ENCODE results near the gene TTC19.

GRCh38 chr17:16046966-16047365 is 47.3 kb downstream of the TTC19 start:
- TF ChIP-seq YY1 (IDR thresholded peaks at IDR 0.05; ENCODE audit: low read depth) = no peak
- TF ChIP-seq REST (IDR thresholded peaks at IDR 0.05; ENCODE audit: low read depth) = no peak
- TF ChIP-seq NFIC (IDR thresholded peaks at IDR 0.05) = no peak
- TF ChIP-seq FOXM1 (IDR thresholded peaks at IDR 0.05; ENCODE audit: borderline replicate concordance, low read depth) = no peak
- no peak for TF ChIP-seq RAD21 (IDR thresholded peaks at IDR 0.05; ENCODE audit: low read depth)
- no peak for TF ChIP-seq EP300 (IDR thresholded peaks at IDR 0.05; ENCODE audit: borderline replicate concordance)
- no peak for TF ChIP-seq CEBPB (IDR thresholded peaks at IDR 0.05)
- TF ChIP-seq TEAD4 (IDR thresholded peaks at IDR 0.05) = no peak
- TF ChIP-seq TAF1 (IDR thresholded peaks at IDR 0.05; ENCODE audit: low read depth) = no peak
- TF ChIP-seq TCF12 (IDR thresholded peaks at IDR 0.05; ENCODE audit: low read depth) = no peak
- TF ChIP-seq EGR1 (IDR thresholded peaks at IDR 0.05) = no peak
- TF ChIP-seq CREB1 (IDR thresholded peaks at IDR 0.05; ENCODE audit: low read depth) = no peak
- TF ChIP-seq MAX (IDR thresholded peaks at IDR 0.05) = no peak
- TF ChIP-seq USF1 (IDR thresholded peaks at IDR 0.05) = no peak
